ENCODE results near the gene BHMT. TPM values are rescaled to one million over a fixed set of nuclear protein-coding genes. Genes with fewer than 3 reads are reported as not detected.

Gene BHMT
- total and polyA plus RNA-seq, 9 of the 15 experiments (the other 6 are each of a cell fraction or from before 2014, with no cell fraction given), result not detected

DNA sequence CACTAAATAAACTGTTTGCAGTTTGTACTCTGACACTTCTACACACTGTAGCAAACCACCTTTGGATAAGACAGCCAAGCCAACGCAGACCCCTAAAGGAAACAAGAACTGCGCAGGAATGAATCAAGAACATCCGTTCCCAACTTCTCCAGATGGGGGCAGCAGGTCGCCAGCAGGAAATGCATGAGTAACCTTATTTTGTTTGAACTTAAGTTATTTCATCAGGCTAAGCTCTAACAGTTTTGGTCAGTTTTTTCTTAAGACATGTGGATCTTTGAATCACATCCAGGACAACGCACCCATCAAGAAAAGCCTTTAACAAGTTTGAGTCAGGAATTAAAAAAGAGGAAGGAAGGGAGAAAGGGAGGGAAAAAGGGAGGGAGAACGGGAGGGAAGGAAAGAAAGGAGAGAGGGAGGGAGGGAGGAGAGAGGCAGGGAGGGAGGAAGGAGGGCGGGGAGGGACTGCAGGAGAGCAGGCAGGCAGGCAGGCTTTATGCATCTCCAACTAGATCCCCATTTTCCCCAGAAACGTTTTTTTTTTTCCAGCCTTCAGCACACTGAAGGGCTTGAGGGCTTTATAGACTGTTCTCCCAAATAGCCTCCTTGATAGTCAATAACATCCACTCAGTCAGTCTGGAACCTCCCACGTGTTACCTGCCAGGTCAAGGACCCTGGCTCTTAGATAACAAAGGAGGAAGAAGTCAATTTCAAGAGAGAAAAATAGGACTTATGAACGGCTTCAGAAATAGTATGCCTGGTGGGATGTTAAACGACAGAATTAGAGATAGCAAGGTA is 22.2 kb downstream of the BHMT start (continued):
- TF ChIP-seq SIX5 (IDR thresholded peaks at IDR 0.05; ENCODE audit: borderline replicate concordance in 1 of 2, insufficient read depth in 1 of 2, low read depth in 1 of 2, low read length in 2 of 2) (no peak), CEBPG (CRISPR knock-in tag; IDR thresholded peaks at IDR 0.05) (peak; percentile 76; the same call in 1 of the 2 replicates), CEBPG (tag; conservative IDR thresholded peaks at IDR 0.05 in 1 of 2, IDR thresholded peaks at IDR 0.05 in 1 of 2) (peak in 1 of 2 experiments; percentile 61; a peak in 1 of 4 replicates), OTX1 (CRISPR knock-in tag; IDR thresholded peaks at IDR 0.05) (no peak), HMBOX1 (IDR thresholded peaks at IDR 0.05) (no peak), NFIC (IDR thresholded peaks at IDR 0.05) (no peak; the same call in 1 of the 2 replicates), CC2D1A (IDR thresholded peaks at IDR 0.05) (peak; percentile 53; the same call in 1 of the 2 replicates), ARID2 (IDR thresholded peaks at IDR 0.05) (peak; percentile 54; the same call in 1 of the 2 replicates), NRF1 (conservative IDR thresholded peaks at IDR 0.05 in 1 of 2, IDR thresholded peaks at IDR 0.05 in 1 of 2) (peak; percentile 35 to 56; a peak in 2 of 4 replicates), ATF7 (IDR thresholded peaks at IDR 0.05) (0 out of 2 replicates have a peak, but pooled peaks have one; percentile 27), ZNF174 (CRISPR knock-in tag; IDR thresholded peaks at IDR 0.05) (no peak), XRCC3 (IDR thresholded peaks at IDR 0.05) (no peak), ILK (tag; IDR thresholded peaks at IDR 0.05; ENCODE audit: borderline replicate concordance, low read depth) (no peak), ARHGAP35 (IDR thresholded peaks at IDR 0.05; ENCODE audit: partially characterized antibody) (no peak), ZNF3 (CRISPR knock-in tag; IDR thresholded peaks at IDR 0.05) (no peak), CSDE1 (IDR thresholded peaks at IDR 0.05) (no peak), LEF1 (IDR thresholded peaks at IDR 0.05) (peak; percentile 72; the same call in 1 of the 2 replicates), HMG20B (CRISPR knock-in tag; IDR thresholded peaks at IDR 0.05) (no peak), SMARCA4 (IDR thresholded peaks at IDR 0.05) (peak; percentile 65), MAFK (IDR thresholded peaks at IDR 0.05; ENCODE audit: low read length) (0 out of 2 replicates have a peak, but pooled peaks have one; percentile 7)
- TF ChIP-seq, protein P1, sequence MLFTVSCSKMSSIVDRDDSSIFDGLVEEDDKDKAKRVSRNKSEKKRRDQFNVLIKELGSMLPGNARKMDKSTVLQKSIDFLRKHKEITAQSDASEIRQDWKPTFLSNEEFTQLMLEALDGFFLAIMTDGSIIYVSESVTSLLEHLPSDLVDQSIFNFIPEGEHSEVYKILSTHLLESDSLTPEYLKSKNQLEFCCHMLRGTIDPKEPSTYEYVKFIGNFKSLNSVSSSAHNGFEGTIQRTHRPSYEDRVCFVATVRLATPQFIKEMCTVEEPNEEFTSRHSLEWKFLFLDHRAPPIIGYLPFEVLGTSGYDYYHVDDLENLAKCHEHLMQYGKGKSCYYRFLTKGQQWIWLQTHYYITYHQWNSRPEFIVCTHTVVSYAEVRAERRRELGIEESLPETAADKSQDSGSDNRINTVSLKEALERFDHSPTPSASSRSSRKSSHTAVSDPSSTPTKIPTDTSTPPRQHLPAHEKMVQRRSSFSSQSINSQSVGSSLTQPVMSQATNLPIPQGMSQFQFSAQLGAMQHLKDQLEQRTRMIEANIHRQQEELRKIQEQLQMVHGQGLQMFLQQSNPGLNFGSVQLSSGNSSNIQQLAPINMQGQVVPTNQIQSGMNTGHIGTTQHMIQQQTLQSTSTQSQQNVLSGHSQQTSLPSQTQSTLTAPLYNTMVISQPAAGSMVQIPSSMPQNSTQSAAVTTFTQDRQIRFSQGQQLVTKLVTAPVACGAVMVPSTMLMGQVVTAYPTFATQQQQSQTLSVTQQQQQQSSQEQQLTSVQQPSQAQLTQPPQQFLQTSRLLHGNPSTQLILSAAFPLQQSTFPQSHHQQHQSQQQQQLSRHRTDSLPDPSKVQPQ (CRISPR knock-in tag; IDR thresholded peaks at IDR 0.05; ENCODE audit: borderline replicate concordance), result no peak
- TF ChIP-seq, protein P2, sequence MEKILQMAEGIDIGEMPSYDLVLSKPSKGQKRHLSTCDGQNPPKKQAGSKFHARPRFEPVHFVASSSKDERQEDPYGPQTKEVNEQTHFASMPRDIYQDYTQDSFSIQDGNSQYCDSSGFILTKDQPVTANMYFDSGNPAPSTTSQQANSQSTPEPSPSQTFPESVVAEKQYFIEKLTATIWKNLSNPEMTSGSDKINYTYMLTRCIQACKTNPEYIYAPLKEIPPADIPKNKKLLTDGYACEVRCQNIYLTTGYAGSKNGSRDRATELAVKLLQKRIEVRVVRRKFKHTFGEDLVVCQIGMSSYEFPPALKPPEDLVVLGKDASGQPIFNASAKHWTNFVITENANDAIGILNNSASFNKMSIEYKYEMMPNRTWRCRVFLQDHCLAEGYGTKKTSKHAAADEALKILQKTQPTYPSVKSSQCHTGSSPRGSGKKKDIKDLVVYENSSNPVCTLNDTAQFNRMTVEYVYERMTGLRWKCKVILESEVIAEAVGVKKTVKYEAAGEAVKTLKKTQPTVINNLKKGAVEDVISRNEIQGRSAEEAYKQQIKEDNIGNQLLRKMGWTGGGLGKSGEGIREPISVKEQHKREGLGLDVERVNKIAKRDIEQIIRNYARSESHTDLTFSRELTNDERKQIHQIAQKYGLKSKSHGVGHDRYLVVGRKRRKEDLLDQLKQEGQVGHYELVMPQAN (IDR thresholded peaks at IDR 0.05; ENCODE audit: borderline replicate concordance), result peak; percentile 61; the same call in 1 of the 2 replicates
- TF ChIP-seq, protein P3, sequence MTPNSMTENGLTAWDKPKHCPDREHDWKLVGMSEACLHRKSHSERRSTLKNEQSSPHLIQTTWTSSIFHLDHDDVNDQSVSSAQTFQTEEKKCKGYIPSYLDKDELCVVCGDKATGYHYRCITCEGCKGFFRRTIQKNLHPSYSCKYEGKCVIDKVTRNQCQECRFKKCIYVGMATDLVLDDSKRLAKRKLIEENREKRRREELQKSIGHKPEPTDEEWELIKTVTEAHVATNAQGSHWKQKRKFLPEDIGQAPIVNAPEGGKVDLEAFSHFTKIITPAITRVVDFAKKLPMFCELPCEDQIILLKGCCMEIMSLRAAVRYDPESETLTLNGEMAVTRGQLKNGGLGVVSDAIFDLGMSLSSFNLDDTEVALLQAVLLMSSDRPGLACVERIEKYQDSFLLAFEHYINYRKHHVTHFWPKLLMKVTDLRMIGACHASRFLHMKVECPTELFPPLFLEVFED (CRISPR knock-in tag; conservative IDR thresholded peaks at IDR 0.05), result peak; percentile 69; the same call in 1 of the 2 replicates
